Measurements from ENCODE around the gene RETREG1.

DNA sequence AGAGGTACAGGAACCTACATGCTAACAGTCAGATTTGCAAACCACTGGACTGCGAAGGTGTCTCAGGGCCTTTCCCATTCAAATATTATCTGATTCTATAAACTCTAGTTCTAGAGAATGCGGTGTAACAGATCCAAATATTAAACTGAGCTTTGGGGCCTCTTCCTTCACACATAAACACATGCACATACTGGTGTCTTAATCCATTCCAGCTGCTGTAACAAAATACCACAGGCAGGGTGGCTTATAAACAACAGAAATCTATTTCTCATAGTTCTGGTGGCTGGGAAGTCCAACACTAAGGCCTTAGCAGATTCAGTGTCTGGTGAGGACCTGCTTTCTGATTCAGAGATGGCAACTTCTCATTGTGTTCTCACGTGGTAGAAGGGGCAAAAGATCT, 30.2 kb downstream of the RETREG1 start:
- TF ChIP-seq POLR2AphosphoS5 (IDR thresholded peaks at IDR 0.05; ENCODE audit: low read depth, low read length), result no peak
- TF ChIP-seq TAF1 (IDR thresholded peaks at IDR 0.05; ENCODE audit: borderline replicate concordance, low read depth, low read length), result no peak
- TF ChIP-seq FOXJ3 (CRISPR knock-in tag; IDR thresholded peaks at IDR 0.05), result no peak
- TF ChIP-seq, protein P1, sequence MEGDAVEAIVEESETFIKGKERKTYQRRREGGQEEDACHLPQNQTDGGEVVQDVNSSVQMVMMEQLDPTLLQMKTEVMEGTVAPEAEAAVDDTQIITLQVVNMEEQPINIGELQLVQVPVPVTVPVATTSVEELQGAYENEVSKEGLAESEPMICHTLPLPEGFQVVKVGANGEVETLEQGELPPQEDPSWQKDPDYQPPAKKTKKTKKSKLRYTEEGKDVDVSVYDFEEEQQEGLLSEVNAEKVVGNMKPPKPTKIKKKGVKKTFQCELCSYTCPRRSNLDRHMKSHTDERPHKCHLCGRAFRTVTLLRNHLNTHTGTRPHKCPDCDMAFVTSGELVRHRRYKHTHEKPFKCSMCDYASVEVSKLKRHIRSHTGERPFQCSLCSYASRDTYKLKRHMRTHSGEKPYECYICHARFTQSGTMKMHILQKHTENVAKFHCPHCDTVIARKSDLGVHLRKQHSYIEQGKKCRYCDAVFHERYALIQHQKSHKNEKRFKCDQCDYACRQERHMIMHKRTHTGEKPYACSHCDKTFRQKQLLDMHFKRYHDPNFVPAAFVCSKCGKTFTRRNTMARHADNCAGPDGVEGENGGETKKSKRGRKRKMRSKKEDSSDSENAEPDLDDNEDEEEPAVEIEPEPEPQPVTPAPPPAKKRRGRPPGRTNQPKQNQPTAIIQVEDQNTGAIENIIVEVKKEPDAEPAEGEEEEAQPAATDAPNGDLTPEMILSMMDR (IDR thresholded peaks at IDR 0.05), result no peak
- TF ChIP-seq, protein P2, sequence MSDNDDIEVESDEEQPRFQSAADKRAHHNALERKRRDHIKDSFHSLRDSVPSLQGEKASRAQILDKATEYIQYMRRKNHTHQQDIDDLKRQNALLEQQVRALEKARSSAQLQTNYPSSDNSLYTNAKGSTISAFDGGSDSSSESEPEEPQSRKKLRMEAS (IDR thresholded peaks at IDR 0.05; ENCODE audit: low read depth), result no peak
- TF ChIP-seq EZH2phosphoT487 (IDR thresholded peaks at IDR 0.05; ENCODE audit: borderline replicate concordance, low read depth), result no peak
- TF ChIP-seq CHD2 (IDR thresholded peaks at IDR 0.05; ENCODE audit: low read length, partially characterized antibody), result no peak
- TF ChIP-seq, protein P3, sequence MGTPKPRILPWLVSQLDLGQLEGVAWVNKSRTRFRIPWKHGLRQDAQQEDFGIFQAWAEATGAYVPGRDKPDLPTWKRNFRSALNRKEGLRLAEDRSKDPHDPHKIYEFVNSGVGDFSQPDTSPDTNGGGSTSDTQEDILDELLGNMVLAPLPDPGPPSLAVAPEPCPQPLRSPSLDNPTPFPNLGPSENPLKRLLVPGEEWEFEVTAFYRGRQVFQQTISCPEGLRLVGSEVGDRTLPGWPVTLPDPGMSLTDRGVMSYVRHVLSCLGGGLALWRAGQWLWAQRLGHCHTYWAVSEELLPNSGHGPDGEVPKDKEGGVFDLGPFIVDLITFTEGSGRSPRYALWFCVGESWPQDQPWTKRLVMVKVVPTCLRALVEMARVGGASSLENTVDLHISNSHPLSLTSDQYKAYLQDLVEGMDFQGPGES (IDR thresholded peaks at IDR 0.05; ENCODE audit: low read depth, low read length), result no peak
- no peak for TF ChIP-seq RAD21 (IDR thresholded peaks at IDR 0.05; ENCODE audit: low read length)
- TF ChIP-seq EP300 (IDR thresholded peaks at IDR 0.05; ENCODE audit: borderline replicate concordance in 1 of 2, low read depth in 1 of 2, low read length in 1 of 2), result no peak

Measured in SK-N-SH (cell line).